HCT116 (cell line): Measurements from ENCODE around the gene ANKRD63. TPM values are rescaled to one million over a fixed set of nuclear protein-coding genes. Genes with fewer than 3 reads are reported as not detected.

ENCODE experiments used
- ATAC-seq: fragments of 200-7000 bp; cut with Tn5 transposase; 2 replicates; pipeline ENCODE4 v1.9.1; 2020; ENCODE audit warnings: mild to moderate bottlenecking, moderate library complexity
- BruUV-seq: library from RNA; stranded (reverse); fragments of 400-500 nt; replicated peaks from 2 replicates; lab custom pipeline; 2021; lab: Mats Ljungman, UMichigan
- CTCF ChIA-PET: fragments of 300-600 bp; sonication (Branson Sonifier 250); formaldehyde crosslinking; loops from one replicate; lab custom pipeline; 2021; ENCODE audit warnings: antibody characterized with exemption; lab: Charles Lee
- POLR2A ChIA-PET: fragments of 300-600, 350-600 bp; sonication (Branson Sonifier 250); formaldehyde crosslinking; loops from one replicate; lab custom pipeline; 2021; ENCODE audit warnings: antibody characterized with exemption; lab: Charles Lee
- RAD21 ChIA-PET, 2 experiments: fragments of 300-600 bp; sonication (Branson Sonifier 250); formaldehyde crosslinking; loops; one replicate each; lab custom pipeline; 2023; ENCODE audit warnings: low total read pairs in 2 of 2; ENCODE audit not compliant: uncharacterized antibody in 2 of 2, unreplicated experiment in 2 of 2, low non-redundant PET in 1 of 2; lab: Charles Lee
- DNase-seq: peaks from one replicate; pipeline ENCODE4 v3.0.0-alpha.2; 2010; ENCODE audit warnings: low read depth, low spot score
- H2AFZ ChIP-seq: fragments of 200-600 bp; shearing (Covaris generic), sonication (generic); 2 replicates; pipeline ENCODE4 v1.6.1; 2017; ENCODE audit warnings: low read depth, mixed run types, mixed read lengths, antibody characterized with exemption, low read length; ENCODE audit not compliant: poor library complexity, severe bottlenecking
- H3K27ac ChIP-seq: 2 replicates; pipeline ENCODE4 v1.5.1; 2012; ENCODE audit warnings: low read depth, low read length
- H3K27me3 ChIP-seq: fragments of 200-600 bp; sonication (generic); 2 replicates; pipeline ENCODE4 v1.6.1; 2016; ENCODE audit warnings: mixed run types, low read length, mixed read lengths; ENCODE audit not compliant: insufficient read depth
- H3K36me3 ChIP-seq, 2 experiments: fragments of 200-500 bp in 1 of 2; fragments of 200-600 bp in 1 of 2; sonication (Bioruptor generic) in 1 of 2; sonication (generic) in 1 of 2; 2 replicates each; pipeline versions ENCODE4 v1.5.1 to v1.6.1; 2014 to 2016; ENCODE audit warnings: low read length in 2 of 2, inconsistent platforms in 1 of 2, mixed read lengths in 1 of 2, mixed run types in 1 of 2; ENCODE audit not compliant: insufficient read depth in 2 of 2, control insufficient read depth in 1 of 2
- H3K4me1 ChIP-seq, 2 experiments: fragments of 200-600 bp in 1 of 2; sonication (generic) in 1 of 2; 2 replicates each; pipeline versions ENCODE4 v1.5.1 to v1.6.1; 2012 to 2017; ENCODE audit warnings: low read length in 2 of 2, inconsistent platforms in 1 of 2, mild to moderate bottlenecking in 1 of 2, mixed read lengths in 1 of 2, mixed run types in 1 of 2, moderate library complexity in 1 of 2; ENCODE audit not compliant: insufficient read depth in 2 of 2, control insufficient read depth in 1 of 2
- H3K4me2 ChIP-seq: fragments of 200-600 bp; sonication (generic); 2 replicates; pipeline ENCODE4 v1.6.1; 2017; ENCODE audit warnings: mixed run types, low read length, mixed read lengths
- H3K4me3 ChIP-seq, 2 experiments: fragments of 200-600 bp in 1 of 2; sonication (generic) in 1 of 2; replicated peaks in 1 of 2; 2 replicates each; pipeline ENCODE4 v1.5.1; 2011 to 2016; ENCODE audit warnings: low read length in 2 of 2, control low read depth in 1 of 2, low read depth in 1 of 2, mild to moderate bottlenecking in 1 of 2, mixed read lengths in 1 of 2, mixed run types in 1 of 2
- H3K79me2 ChIP-seq: fragments of 200-600 bp; sonication (generic); 2 replicates; pipeline ENCODE4 v1.6.1; 2017; ENCODE audit warnings: mild to moderate bottlenecking, mixed run types, low read length, moderate library complexity, mixed read lengths; ENCODE audit not compliant: insufficient read depth
- H3K9ac ChIP-seq: fragments of 200-600 bp; sonication (generic); 2 replicates; pipeline ENCODE4 v1.6.1; 2016; ENCODE audit warnings: low read length, mixed read lengths
- H3K9me2 ChIP-seq: fragments of 200-600 bp; sonication (generic), shearing (Covaris generic); 2 replicates; pipeline ENCODE4 v1.6.1; 2017; ENCODE audit warnings: mixed run types, mild to moderate bottlenecking, moderate library complexity; ENCODE audit not compliant: insufficient read depth
- H3K9me3 ChIP-seq, 2 experiments: fragments of 200-500 bp in 1 of 2; fragments of 200-600 bp in 1 of 2; sonication (Bioruptor generic) in 1 of 2; sonication (generic) in 1 of 2; 2 replicates each; pipeline ENCODE4 v1.6.1; 2014 to 2017; ENCODE audit warnings: low read length in 2 of 2, mixed read lengths in 2 of 2, inconsistent platforms in 1 of 2, low read depth in 1 of 2, mild to moderate bottlenecking in 1 of 2, mixed run types in 1 of 2, moderate library complexity in 1 of 2; ENCODE audit not compliant: control insufficient read depth in 1 of 2, insufficient read depth in 1 of 2
- H4K20me1 ChIP-seq: fragments of 200-600 bp; sonication (generic), shearing (Covaris generic); 2 replicates; pipeline ENCODE4 v1.6.1; 2017; ENCODE audit warnings: mixed run types, mild to moderate bottlenecking, moderate library complexity; ENCODE audit not compliant: insufficient read depth
- CBX3 ChIP-seq: IDR thresholded peaks from 2 replicates; pipeline ENCODE4 v1.6.1; 2012; ENCODE audit warnings: low read depth
- CTCF ChIP-seq, 3 experiments: fragments of 200-600 bp in 1 of 3; sonication (generic) in 1 of 3; IDR thresholded peaks in 2 of 3; conservative IDR thresholded peaks in 1 of 3; 2 replicates each; pipeline ENCODE4 v1.5.1; 2012 to 2017; ENCODE audit warnings: low read depth in 2 of 3, low read length in 2 of 3, antibody characterized with exemption in 1 of 3, borderline replicate concordance in 1 of 3, control low read depth in 1 of 3, mild to moderate bottlenecking in 1 of 3, mixed read lengths in 1 of 3, mixed run types in 1 of 3, moderate library complexity in 1 of 3; ENCODE audit not compliant: insufficient read depth in 1 of 3
- EGR1 ChIP-seq: IDR thresholded peaks from 2 replicates; pipeline ENCODE4 v1.6.1; 2012; ENCODE audit warnings: low read depth
- ELF1 ChIP-seq: IDR thresholded peaks from 2 replicates; pipeline ENCODE4 v1.6.1; 2012; ENCODE audit warnings: low read depth, borderline replicate concordance
- EZH2 ChIP-seq: fragments of 200-600 bp; sonication (generic); IDR thresholded peaks from 2 replicates; pipeline ENCODE4 v1.6.1; 2017; ENCODE audit warnings: antibody characterized with exemption, mixed run types
- FOSL1 ChIP-seq: IDR thresholded peaks from 2 replicates; pipeline ENCODE4 v1.6.1; 2012; ENCODE audit warnings: low read depth
- JUND ChIP-seq: IDR thresholded peaks from 2 replicates; pipeline ENCODE4 v1.6.1; 2012
- POLR2A ChIP-seq: IDR thresholded peaks from 2 replicates; pipeline ENCODE4 v1.7.0; 2011; ENCODE audit warnings: borderline replicate concordance; ENCODE audit not compliant: insufficient read depth, insufficient read length; ENCODE audit errors: extremely low read depth
- POLR2AphosphoS5 ChIP-seq: IDR thresholded peaks from 2 replicates; pipeline ENCODE4 v1.6.1; 2011; ENCODE audit warnings: mild to moderate bottlenecking, low read depth, low read length, moderate library complexity
- SIN3A ChIP-seq: IDR thresholded peaks from 2 replicates; pipeline ENCODE4 v1.6.1; 2012; ENCODE audit warnings: low read depth
- SP1 ChIP-seq: IDR thresholded peaks from 2 replicates; pipeline ENCODE4 v1.6.1; 2012; ENCODE audit warnings: low read depth
- SRF ChIP-seq: IDR thresholded peaks from 2 replicates; pipeline ENCODE4 v1.6.1; 2012; ENCODE audit warnings: low read depth
- YY1 ChIP-seq: IDR thresholded peaks from 2 replicates; pipeline ENCODE4 v1.6.1; 2011; ENCODE audit warnings: low read length, low read depth, moderate library complexity, mild to moderate bottlenecking; ENCODE audit not compliant: insufficient replicate concordance; ENCODE audit errors: extremely low read depth
- ZBTB33 ChIP-seq: IDR thresholded peaks from 2 replicates; pipeline ENCODE4 v1.6.1; 2011; ENCODE audit warnings: mild to moderate bottlenecking, low read length, moderate library complexity; ENCODE audit not compliant: insufficient replicate concordance; ENCODE audit errors: extremely low read depth
- ZFX ChIP-seq: fragments of 450-650 bp; IDR thresholded peaks from 2 replicates; pipeline ENCODE4 v1.6.1; 2017
- ZNF274 ChIP-seq: fragments of 200-500 bp; sonication (Bioruptor generic); IDR thresholded peaks from 2 replicates; pipeline ENCODE4 v1.6.1; 2014; ENCODE audit warnings: mild to moderate bottlenecking, low read depth, low read length, inconsistent platforms
- intact Hi-C: fragments of 100-400 bp; cut with micrococcal nuclease; formaldehyde crosslinking; loops from 2 replicates; pipeline ENCODE4 v1.10.0; 2022
- total RNA-seq: library from RNA; stranded (reverse); gene quantifications from one replicate; pipeline ENCODE4 v1.2.1, GENCODE V29; 2021; ENCODE audit not compliant: unreplicated experiment
- TF ChIP-seq, protein P1 (sequence below): IDR thresholded peaks from 2 replicates; pipeline ENCODE4 v1.6.1; 2012
- TF ChIP-seq, protein P2 (sequence below): IDR thresholded peaks from 2 replicates; pipeline ENCODE4 v1.6.1; 2012

The ANKRD63 gene
- total RNA-seq, 1 experiment from 2014 or later: 0.89 TPM

DNA sequence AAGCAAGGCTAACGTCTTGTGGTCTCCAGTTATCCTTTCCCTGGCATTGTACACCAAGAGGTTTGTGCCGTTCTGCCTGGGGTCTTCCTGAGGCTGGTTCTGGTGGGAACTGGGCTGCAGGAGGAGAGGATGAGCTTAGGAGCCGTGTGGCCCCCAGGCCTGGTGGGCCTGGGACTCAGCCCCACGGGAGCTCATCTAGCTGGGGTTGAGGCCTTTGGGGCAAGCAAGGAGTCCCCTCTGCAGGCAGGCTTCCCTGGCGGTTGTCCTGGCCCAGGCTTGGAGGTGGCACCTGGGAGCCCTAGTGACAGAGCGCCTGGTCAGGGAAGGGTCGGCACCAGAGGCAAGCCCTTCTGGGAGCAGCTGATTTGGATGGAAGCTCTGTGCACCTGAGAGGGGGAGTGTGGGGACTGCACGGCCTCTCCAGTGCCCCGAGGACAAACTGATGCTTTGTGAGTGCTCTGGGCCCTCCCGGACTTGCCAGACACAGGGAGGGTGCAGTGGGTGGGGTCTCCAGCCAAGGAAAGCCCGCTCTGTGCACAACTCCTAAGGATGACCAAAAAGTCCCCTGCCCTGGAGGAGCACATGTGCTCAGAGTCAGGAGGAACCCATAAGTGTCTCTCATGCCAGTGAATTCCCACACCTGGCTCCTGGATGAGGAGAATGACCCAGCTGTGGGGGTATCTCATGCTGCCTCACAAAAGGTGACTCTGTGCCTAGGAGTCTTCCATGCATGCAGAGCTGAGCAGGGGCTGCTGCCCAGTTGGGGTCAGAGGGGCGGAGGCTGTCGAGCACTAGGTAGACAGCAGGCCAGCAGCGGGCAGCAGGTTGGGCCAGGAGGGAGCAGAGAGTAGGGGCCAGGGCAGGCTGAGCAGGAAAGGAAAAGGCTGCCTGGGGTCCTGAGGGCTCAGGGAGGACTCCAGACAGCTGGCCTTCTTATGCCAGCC, 41.3 kb downstream of the ANKRD63 start:
- Histone ChIP-seq H3K4me1 (peaks cover 10 to 41% of the 10 kb centered on the region in 2 experiments), H3K27me3 (no peaks in the 10 kb centered on the region), H3K9me2 (no peaks in the 10 kb centered on the region), H2AFZ (no peak overlapping the region), H3K36me3 (no peaks in the 10 kb centered on the region), H3K9me3 (no peaks in the 10 kb centered on the region), H3K27ac (no peak overlapping the region), H3K4me3 (no peak overlapping the region), H3K9ac (no peak overlapping the region), H3K4me2 (no peak overlapping the region), H4K20me1 (no peaks in the 10 kb centered on the region), H3K79me2 (no peaks in the 10 kb centered on the region)
- ChIA-PET POLR2A (no interaction called here), CTCF (interaction anchor here (1.4 kb wide), 1 partner anchor 31 kb away, joined by 4 read pairs; no protein-coding TSS in a partner anchor), RAD21 (no interaction called here)
- BruUV-seq: no TSS peak
- intact Hi-C loops: no loop called here
- no peak for ATAC-seq
- no peak for TF ChIP-seq SRF
- no peak for TF ChIP-seq ZFX
- TF ChIP-seq ELF1: no peak
- TF ChIP-seq EGR1: no peak
- no peak for TF ChIP-seq ZNF274
- TF ChIP-seq, protein P1, sequence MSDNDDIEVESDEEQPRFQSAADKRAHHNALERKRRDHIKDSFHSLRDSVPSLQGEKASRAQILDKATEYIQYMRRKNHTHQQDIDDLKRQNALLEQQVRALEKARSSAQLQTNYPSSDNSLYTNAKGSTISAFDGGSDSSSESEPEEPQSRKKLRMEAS: no peak
- TF ChIP-seq YY1: no peak
- no peak for TF ChIP-seq SP1
- no peak for TF ChIP-seq ZBTB33
- no peak for TF ChIP-seq POLR2AphosphoS5
- TF ChIP-seq POLR2A: no peak
- TF ChIP-seq JUND: no peak
- no peak for TF ChIP-seq SIN3A
- no peak for TF ChIP-seq CBX3
- TF ChIP-seq CTCF (IDR thresholded peaks at IDR 0.05 in 2 of 3, conservative IDR thresholded peaks at IDR 0.05 in 1 of 3; ENCODE audit: borderline replicate concordance in 1 of 3, insufficient read depth in 1 of 3, low read depth in 2 of 3, low read length in 2 of 3): no peak
- TF ChIP-seq, protein P2, sequence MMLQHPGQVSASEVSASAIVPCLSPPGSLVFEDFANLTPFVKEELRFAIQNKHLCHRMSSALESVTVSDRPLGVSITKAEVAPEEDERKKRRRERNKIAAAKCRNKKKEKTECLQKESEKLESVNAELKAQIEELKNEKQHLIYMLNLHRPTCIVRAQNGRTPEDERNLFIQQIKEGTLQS: no peak
- no peak for TF ChIP-seq FOSL1
- TF ChIP-seq EZH2: no peak
- DNase-seq: no peak
